ENCODE measurements around the gene HEBP1.

Gene HEBP1

GRCh38 chr12:13023811-13024530 is 23.9 kb upstream of the HEBP1 start:
- no peak for DNase-seq

- DNase-seq = no peak
These were observed 22.8 kb upstream of the HEBP1 start for GRCh38 chr12:13022851-13023271.

- no peak for DNase-seq
These were observed 11.0 kb upstream of the HEBP1 start for GRCh38 chr12:13011098-13011497.

GRCh38 chr12:13008741-13009380 is 8.8 kb upstream of the HEBP1 start:
- no peak for DNase-seq

GRCh38 chr12:13007496-13008233 is 7.6 kb upstream of the HEBP1 start:
- DNase-seq = no peak

- DNase-seq = no peak
These were observed 5.6 kb upstream of the HEBP1 start for GRCh38 chr12:13005649-13006048.

GRCh38 chr12:13004986-13005385 is 4.9 kb upstream of the HEBP1 start:
- no peak for DNase-seq

- no peak for DNase-seq
These were observed 4.3 kb upstream of the HEBP1 start for GRCh38 chr12:13004361-13004760.

GRCh38 chr12:13002301-13003097 is 2.4 kb upstream of the HEBP1 start:
- no peak for DNase-seq

- DNase-seq = no peak
These were observed 1.6 kb upstream of the HEBP1 start for GRCh38 chr12:13001775-13002040.

- DNase-seq = peak; percentile 63 to 66
These were observed 1.1 kb upstream of the HEBP1 start for GRCh38 chr12:13000925-13001774.

- DNase-seq = no peak
These were observed 505 bp upstream of the HEBP1 start for GRCh38 chr12:13000616-13000924.

- DNase-seq = no peak
These were observed 650 bp downstream of the HEBP1 start for GRCh38 chr12:12999271-12999958.

- no peak for DNase-seq
These were observed 1.8 kb downstream of the HEBP1 start for GRCh38 chr12:12998248-12998647.

- DNase-seq = no peak
These were observed 2.3 kb downstream of the HEBP1 start for GRCh38 chr12:12997734-12998133.

- DNase-seq = no peak
These were observed 2.9 kb downstream of the HEBP1 start for GRCh38 chr12:12997156-12997555.

- no peak for DNase-seq
These were observed 3.9 kb downstream of the HEBP1 start for GRCh38 chr12:12996209-12996608.

GRCh38 chr12:12995088-12995487 is 5.0 kb downstream of the HEBP1 start:
- DNase-seq = no peak

- DNase-seq = no peak
These were observed 6.7 kb downstream of the HEBP1 start for GRCh38 chr12:12993367-12993766.

- no peak for DNase-seq
These were observed 7.5 kb downstream of the HEBP1 start for GRCh38 chr12:12992418-12993130.
